HL-60/S4 treated with phorbol 12-myristate 13-acetate at 8.2 ng/mL for 4 days and 3 days (cell line): ENCODE measurements around the gene SV2C.
"Not testable (repeated sequence)": the region's sequence is repeated elsewhere in the genome, so short reads cannot be mapped to it uniquely, and the experiment has no call there.

Source experiments
- in situ Hi-C: fragments of 300-500 bp; cut with MboI; formaldehyde crosslinking; loops from 2 replicates; pipeline ENCODE4 v1.15.0; 2022; ENCODE audit warnings: low sequenced_read_pairs

Gene SV2C

DNA sequence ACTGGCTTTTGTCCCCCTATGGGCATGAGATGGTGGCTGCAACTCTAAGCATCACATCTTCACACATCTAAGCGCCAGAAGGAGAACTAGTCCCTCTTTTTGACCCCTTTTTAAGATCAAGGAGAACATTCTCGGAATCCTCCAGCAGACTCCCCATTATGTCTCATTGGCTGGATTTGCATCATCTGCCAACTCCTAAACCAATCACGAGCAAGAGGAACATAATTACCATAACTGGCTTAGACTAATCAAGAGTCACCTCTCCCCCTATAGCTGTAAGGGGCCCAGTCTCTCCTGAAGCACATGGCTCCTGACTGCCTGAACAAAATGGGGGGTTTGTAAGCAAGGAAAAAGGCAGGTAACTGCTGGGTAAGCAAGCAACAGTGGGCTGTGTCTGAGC lies 251.4 kb downstream of the SV2C start:
- in situ Hi-C loops = no loop called here

DNA sequence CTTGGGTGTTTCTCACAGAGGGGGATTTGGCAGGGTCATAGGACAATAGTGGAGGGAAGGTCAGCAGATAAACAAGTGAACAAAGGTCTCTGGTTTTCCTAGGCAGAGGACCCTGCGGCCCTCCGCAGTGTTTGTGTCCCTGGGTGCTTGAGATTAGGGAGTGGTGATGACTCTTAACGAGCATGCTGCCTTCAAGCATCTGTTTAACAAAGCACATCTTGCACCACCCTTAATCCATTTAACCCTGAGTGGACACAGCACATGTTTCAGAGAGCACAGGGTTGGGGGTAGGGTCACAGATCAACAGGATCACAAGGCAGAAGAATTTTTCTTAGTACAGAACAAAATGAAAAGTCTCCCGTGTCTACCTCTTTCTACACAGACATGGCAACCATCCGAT lies 252.3 kb downstream of the SV2C start:
- in situ Hi-C loops = not testable (repeated sequence)

DNA sequence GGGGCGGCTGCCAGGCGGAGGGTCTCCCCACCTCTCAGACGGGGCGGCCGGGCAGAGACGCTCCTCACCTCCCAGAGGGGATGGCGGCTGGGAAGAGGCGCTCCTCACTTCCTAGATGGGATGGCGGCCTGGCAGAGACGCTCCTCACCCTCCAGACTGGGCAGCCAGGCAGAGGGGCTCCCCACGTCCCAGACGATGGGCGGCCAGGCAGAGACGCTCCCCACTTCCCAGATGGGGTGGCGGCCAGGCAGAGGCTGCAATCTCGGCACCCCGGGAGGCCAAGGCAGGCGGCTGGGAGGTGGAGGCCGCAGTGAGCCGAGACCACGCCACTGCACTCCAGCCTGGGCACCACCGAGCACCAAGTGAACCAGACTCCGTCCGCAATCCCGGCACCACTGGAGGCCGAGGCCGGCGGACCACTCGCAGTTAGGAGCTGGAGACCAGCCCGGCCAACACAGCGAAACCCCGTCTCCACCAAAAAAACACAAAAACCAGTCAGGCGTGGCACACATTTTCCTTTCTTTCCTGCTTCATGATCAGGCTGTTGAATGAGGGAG lies 253.1 kb downstream of the SV2C start:
- in situ Hi-C loops = not testable (repeated sequence)

DNA sequence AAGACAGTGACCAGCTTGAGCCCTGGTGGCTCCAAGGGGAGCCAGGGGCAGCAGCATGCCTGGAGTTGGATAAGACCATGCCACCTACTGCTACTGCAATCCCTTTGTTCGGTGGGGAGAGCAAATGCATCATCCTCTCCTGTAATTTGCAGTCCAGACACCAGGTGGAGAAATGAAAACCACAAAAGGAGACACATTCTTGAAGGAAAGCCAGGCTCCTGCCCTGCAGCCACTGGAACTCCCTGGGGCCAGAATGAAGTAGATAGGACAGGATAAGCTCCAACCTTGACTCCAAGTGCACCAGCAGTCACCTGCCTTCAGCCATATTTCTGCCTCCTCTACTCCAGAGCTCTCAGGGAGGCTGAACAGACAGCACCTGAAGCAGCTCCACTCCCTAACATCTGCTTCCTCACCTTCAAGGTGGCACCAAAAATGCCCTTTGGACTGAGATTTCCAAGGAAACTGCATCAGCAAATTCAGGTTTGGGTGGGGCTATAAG lies 254.8 kb downstream of the SV2C start:
- in situ Hi-C loops = no loop called here

DNA sequence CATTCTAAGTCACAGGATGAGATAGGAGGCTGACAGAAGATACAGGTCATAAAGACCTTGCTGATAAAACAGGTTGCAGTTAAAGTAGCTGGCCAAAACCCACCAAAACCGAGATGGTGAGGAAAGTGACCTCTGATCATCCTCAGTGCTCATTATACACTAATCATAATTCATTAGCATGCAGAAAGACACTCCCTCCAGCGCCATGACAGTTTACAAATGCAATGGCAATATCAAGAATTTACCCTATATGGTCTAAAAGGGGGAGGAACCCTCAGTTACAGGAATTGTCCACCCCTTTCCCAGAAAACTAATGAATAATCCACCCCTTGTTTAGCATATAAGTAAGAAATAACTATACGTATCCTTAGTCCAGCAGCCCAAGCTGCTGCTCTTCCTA lies 256.7 kb downstream of the SV2C start:
- in situ Hi-C loops = no loop called here

DNA sequence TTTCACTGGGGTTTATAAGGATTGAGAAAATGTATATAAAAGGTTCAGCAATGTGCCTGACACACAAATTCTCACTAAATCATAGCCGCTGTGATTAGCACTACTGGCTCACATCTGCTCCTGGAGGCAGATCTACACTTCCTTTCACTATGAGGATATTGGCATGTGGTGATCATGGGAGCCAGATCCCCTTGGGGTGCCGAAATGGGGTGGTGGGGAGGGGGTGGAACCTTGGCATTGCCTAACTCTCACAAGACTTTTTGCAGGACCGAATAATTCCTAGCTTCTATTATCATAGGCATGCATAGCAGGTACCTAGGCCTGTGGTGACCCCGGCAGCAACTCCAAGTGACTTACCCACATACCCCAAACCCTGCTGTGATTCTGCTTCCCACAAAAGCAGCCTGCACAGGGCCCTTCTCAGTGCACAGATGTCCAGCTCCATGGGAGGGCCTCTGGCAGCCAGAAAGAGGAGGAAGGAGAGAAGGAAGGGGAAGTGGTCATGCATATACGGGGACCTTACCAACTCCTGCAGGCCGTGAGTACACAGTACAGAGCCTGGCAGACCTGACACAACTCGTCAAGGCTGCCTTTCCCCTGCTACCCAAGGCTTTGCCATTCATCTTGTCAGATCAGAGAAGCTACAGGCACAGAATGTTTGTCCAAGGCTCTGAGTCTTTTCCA lies 258.6 kb downstream of the SV2C start:
- in situ Hi-C loops = no loop called here

DNA sequence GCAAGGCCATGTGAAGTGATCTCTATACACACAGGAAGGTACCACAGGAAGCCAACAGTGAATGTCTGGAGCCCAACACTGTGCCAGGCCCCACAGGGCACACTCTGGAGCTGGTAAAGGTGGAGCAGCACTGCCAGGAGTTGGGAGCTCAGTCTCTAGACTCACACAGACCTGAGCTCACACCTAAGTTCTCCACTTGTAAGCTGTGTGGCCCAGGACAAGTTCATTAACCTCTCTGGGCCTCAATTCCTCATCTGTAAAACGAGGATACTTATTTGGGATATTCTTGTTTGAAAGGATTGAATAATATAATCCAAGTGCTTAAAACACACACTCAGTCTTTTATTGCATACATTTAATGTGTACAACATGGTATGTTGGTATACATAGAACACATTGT lies 259.3 kb downstream of the SV2C start:
- in situ Hi-C loops = no loop called here

DNA sequence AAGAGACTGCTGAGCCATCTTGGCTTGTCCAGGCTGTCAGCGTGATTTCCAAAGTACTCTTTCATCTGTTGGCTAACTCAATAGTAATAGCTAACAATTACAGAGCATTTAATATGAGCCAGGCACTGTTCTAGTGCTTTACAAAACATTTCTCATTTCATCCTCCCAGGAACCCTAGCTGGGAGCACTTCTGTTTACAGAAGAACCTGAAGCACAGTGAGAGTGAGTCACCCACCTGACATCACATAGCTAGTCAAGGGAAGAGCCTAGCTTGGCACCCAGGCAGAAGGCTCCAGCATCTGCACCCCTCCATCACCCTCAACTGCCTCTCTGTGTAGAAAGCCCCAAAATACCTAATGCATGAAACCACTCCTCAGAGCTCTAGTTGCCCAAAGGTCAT lies 262.4 kb downstream of the SV2C start:
- in situ Hi-C loops = no loop called here

DNA sequence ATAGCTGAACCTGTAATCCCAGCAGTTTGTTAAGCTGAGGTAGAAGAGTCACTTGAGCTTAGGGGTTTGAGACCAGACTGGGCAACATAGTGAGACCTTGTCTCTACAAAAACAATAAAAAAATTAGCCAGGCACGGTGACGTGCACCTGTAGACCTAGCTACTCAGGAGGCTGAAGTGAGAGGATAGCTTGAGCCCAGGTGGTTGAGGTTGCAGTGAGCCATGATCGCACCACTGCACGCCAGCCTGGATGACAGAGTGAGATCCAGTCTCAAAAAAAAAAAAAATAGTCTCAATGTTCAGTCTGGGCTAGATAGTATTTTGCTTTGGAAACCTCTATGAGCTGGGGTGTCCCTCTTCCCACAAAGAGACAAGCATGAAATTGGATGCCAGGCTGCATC lies 268.0 kb downstream of the SV2C start:
- in situ Hi-C loops = no loop called here

DNA sequence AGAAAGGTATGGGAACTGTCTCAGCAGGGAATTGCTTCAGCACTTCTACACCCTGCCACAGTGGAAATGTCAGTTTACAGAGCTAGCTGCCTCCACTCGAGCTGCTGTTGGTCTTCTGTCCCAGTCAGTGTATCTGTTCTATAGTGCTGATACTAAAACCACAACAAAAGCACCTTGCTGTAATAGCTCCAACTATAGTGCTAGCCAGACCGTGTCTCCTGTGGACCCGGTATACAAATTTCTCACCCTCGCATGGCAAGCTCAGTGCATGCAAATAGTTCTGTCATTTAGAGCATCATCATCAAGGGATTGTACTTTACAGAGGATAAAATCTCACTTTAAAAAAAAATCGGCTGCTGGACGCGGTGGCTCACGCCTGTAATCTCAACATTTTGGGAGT lies 268.4 kb downstream of the SV2C start:
- in situ Hi-C loops = no loop called here

DNA sequence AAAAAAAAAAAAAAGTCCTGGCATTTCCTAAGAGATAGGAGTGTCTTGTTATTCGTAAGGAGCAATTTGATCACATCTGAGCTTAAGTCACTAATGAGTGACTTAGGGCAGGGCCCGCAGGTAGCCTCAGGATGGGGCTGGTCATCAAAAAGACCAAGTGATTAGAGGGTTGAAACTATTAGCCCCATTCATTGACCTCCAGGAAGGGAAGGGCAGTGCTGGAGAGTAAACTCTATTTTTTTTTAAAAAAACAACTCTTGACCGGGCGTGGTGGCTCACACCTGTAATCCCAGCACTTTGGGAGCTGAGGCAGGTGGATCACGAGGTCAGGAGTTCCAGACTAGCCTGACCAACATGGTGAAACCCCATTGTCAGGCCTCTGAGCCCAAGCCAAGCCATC lies 273.7 kb downstream of the SV2C start:
- in situ Hi-C loops = no loop called here

DNA sequence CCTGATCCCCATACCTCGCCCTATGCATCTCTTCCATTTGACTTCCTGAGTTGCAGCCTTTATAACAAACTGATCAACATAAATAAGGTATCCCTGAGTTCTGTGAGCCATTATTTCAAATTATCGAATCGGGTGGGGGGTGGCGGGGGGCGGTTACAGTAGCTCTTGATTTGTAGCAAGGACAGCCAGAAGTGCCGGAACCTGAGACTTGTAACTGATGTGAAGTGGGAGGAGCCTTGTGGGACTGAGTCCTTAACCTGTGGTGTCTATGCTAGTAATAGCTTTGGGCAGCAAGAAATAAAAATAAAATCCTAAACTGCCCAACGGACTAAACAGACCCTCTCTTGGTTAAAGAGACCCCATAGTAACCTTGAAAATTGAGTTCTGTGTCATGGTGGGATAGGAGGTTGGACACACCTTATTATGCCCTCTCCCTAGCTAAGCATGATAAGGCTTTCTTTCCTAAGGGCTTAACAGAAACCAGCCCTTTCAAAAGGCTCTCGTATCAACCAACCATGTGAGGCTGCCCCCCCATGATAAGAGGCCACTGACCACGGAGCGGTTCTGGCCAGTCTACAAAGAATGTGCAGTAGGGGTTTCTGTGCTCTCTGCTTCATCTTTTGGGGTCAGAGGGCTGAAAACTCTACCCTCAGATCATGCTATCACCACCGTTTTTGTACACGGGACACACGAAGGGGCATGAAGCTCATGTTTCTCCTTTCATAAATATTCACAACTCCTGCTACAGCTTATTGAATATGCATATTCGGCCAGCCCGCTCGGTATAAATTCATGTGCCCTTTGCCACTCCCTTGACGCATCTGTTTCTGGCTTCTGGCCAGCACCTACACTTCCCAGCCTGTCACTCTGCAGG lies 280.4 kb downstream of the SV2C start:
- in situ Hi-C loops = no loop called here

DNA sequence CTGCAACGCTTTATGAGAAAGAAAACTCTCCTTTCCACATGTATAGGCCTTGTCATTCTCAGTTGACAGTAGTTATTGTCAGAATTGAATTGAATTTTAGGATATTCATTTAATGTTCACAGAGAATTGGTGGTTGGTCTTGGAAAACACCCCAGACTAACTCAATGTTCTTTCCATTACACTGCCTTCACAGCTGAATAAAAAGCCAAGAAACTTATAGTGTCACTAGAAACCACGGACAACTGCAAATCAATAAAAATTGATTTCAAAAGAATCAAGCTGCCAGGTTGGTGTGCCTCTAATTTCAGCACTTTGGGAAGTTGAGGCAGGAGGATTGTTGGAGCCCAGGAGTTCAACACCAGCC lies 281.0 kb downstream of the SV2C start:
- in situ Hi-C loops = no loop called here

DNA sequence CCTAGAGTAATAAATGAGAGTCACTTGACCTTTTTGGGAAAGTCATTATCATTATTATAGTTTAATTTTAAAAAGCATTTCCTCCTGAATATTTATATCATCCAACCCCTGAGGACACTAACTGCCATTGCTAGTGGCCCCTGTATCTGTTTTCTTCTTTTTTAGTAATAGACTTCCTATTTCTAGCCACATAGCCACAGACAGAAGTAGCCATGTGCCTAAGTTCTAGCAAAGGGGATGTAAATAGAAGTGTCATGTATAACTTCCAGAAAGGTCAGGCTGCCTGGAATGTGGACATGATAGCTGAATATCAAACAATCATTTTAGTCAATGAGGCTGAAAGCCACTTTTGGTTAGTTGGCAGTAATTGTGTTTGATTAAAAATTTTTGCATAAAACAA lies 282.4 kb downstream of the SV2C start:
- in situ Hi-C loops = no loop called here

DNA sequence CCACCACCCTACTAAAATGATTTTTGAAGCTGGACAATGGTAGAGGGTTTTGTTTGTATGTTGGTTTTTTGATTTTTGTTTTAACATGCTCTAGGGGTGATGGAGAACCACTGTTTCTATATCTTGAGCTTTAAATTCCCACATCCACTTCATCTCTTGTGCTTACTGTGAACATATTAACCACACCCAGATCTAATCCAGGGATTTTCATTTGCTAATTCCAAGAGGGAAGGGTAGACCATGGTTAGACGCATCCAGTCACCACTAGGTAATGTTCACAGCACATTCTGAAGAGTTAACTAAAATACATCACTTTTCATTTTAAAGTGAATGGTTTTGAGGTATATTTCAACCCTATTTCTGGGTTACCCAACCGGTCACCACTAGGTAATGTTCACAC lies 283.4 kb downstream of the SV2C start:
- in situ Hi-C loops = no loop called here

DNA sequence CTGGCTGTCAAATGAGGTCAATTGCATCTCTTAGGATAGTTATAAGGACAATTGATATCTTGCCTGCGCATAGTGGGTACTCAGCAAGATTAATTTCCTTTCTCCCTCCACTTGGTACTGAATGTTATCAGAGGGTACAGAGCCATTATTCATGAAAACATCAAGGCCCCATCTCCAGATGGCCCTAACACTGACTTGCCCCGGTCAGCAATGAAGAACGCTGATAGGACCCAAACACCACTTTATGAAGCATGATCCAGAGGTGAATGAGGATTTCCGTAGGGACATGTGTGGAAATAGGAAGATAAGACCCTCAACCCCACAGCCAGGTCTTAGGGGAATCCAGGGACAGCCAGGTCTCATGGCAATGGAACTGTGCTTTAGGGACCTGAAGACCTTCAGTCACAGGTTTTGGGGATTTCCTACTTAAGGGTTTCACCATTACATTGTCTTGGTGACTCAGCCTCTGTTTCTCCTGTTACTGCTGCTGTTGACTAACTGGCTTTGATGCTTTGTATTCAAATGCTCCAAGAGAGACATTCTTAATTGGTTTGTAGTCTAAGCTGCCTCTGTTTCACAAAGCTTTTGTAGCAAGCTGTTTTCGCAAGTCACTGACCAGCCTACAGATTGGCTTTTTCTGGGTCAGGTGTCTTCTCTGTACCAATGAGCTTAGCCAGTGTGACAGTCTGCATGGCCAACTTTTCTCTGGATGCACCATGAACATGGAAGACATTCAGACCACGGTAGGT lies 284.6 kb downstream of the SV2C start:
- in situ Hi-C loops = no loop called here

DNA sequence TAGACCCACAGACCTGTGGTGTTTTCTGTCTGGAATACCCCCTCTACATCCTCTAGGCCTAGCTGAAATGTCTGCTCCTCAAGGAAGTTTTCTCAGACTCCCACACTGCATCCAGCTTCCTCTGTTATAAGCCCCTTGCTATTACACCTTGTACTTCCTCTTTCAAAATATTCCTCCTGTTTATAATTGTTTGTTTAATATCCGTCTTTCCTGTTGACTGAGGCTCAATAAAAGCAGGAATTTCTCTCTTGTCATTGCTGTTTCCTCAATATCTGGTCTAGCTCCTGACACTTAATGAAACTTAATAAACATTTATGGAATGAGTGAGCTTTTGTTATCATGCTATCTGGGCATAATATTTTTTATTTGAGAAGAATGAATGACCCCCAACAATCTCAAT lies 285.8 kb downstream of the SV2C start:
- in situ Hi-C loops = no loop called here

DNA sequence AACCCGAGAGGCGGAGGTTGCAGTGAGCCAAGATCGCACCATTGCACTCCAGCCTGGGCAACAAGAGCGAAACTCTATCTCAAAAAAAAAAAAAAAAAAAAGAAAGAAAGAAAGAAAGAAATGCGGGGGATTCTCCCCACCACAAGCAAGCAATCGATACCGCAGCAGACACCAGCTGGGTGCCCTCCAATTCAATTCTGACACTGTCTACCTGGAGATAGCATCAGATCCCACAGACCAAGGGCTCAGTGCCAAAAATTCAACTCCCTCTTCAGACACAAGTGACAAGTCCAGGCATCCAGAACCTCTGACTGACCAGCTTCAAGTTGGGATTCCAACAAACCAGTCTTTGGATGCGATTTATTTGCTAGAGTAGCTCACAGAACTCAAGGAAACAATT lies 286.5 kb downstream of the SV2C start:
- in situ Hi-C loops = not testable (repeated sequence)

DNA sequence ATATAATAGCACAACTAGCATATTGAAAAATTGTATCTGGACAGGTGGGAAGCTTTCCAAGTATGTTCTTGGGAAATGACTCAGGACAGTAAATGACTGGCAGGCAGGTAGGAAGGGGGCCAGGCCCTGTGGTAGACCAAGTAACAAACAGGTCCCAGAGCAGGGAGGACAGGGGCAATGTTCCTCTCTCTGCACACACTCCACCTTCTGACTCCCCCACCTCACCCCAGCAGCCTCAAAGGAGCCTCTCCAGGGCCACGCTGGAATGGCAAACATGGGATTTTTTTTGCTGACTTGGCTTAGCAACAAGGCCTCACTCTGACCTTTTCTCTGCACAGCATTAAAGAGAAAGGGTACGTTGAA lies 288.8 kb downstream of the SV2C start:
- in situ Hi-C loops = no loop called here

DNA sequence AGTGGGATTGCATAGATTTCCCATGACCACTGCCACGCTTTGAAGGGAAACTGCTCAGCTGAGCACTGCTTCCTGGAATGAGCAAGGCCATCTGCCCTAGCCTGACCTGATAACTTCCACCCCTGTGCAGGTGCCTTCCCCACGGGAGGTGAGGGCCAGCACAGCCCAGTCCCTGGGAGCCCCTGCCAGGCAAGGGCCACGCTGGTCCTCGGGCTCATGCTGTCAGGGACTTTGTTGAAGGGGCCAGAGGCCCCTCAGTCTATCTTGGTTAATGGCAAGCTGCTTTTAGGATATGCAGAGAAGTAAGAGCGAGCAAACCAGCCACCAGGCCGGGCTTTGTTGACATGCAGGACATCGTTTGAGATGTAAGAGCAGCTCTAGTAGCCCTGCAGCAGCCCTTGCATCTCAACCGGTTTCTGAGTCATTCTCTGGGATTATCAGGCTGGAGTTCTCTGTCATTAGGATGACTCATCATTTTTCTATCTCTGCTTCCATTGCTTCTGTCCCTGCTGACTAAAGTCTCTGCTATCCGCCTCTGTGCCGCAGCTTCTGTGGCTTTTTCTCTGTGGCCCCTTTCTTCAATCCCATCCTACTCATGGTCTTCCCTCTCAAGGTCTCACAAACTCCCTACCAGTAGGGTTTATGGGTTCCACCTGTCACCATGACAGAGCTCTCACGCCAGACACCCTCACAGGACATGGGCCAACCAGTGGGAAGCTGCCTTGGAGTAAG lies 289.3 kb downstream of the SV2C start:
- in situ Hi-C loops = no loop called here
